Stimulated activated naive CD4-positive, alpha-beta T cell (primary cell): Measurements from ENCODE around the gene TMEM185B.
A peak's percentile ranks its signal among the peaks of the same experiment; 100 is the strongest.
"Not testable (repeated sequence)": the region's sequence is repeated elsewhere in the genome, so short reads cannot be mapped to it uniquely, and the experiment has no call there.

Experiments used
- DNase-seq, 6 experiments: peaks; one replicate each; lab custom pipeline; 2025; lab: John Stamatoyannopoulos, UW

The TMEM185B gene

GRCh38 chr2:120206022-120206581 is 17.1 kb downstream of the TMEM185B start:
- peak in 1 of 6 experiments; percentile 3 for DNase-seq

GRCh38 chr2:120204945-120205670 is 18.1 kb downstream of the TMEM185B start:
- DNase-seq: no peak

GRCh38 chr2:120204417-120204816 is 18.8 kb downstream of the TMEM185B start:
- no peak for DNase-seq

- no peak for DNase-seq
Measured at GRCh38 chr2:120204022-120204405, 19.2 kb downstream of the TMEM185B start.

GRCh38 chr2:120203251-120204021 is 19.8 kb downstream of the TMEM185B start:
- no peak for DNase-seq

GRCh38 chr2:120199817-120200459 is 23.3 kb downstream of the TMEM185B start:
- not testable (repeated sequence) for DNase-seq

GRCh38 chr2:120195553-120195952 is 27.6 kb downstream of the TMEM185B start:
- no peak for DNase-seq

- no peak for DNase-seq
Measured at GRCh38 chr2:120192280-120192679, 30.9 kb downstream of the TMEM185B start.

GRCh38 chr2:120189189-120189588 is 34.0 kb downstream of the TMEM185B start:
- DNase-seq: no peak

GRCh38 chr2:120182019-120182560 is 41.1 kb downstream of the TMEM185B start:
- peak in 2 of 6 experiments; percentile 13 to 20 for DNase-seq

- no peak for DNase-seq
Measured at GRCh38 chr2:120180066-120180465, 43.1 kb downstream of the TMEM185B start.

- DNase-seq: no peak
Measured at GRCh38 chr2:120179396-120179795, 43.8 kb downstream of the TMEM185B start.

GRCh38 chr2:120177973-120178372 is 45.2 kb downstream of the TMEM185B start:
- peak in 2 of 6 experiments; percentile 4 to 19 for DNase-seq

GRCh38 chr2:120177001-120177621 is 46.1 kb downstream of the TMEM185B start:
- peak; percentile 69 to 97 (median 82) for DNase-seq

GRCh38 chr2:120176526-120176925 is 46.7 kb downstream of the TMEM185B start:
- DNase-seq: peak in 1 of 6 experiments; percentile 13

GRCh38 chr2:120174963-120175581 is 48.1 kb downstream of the TMEM185B start:
- DNase-seq: peak in 3 of 6 experiments; percentile 42 to 45 (median 45)
